Fibroblast of the aortic adventitia (primary cell): ENCODE data around the gene ARL5A. TPM values are rescaled to one million over a fixed set of nuclear protein-coding genes. Genes with fewer than 3 reads are reported as not detected.

ENCODE experiments used
- DNase-seq: peaks from one replicate; pipeline ENCODE4 v3.0.0-alpha.2; 2010; ENCODE audit warnings: low read depth
- H3K4me3 ChIP-seq: 2 replicates; pipeline ENCODE4 v1.5.1; 2011; ENCODE audit warnings: low read depth, mild to moderate bottlenecking, control low read depth, low read length, moderate library complexity
- total RNA-seq: library from RNA; depleted of rRNA; stranded (reverse); fragments of >200 nt; gene quantifications from 2 replicates; pipeline ENCODE4 v1.2.3, GENCODE V29; 2012; ENCODE audit warnings: low replicate concordance
- TF ChIP-seq, protein P1 (sequence below): IDR thresholded peaks from 2 replicates; pipeline ENCODE4 v1.5.1; 2011; ENCODE audit warnings: mild to moderate bottlenecking, low read length, control low read depth, inconsistent platforms; ENCODE audit not compliant: insufficient read depth

ARL5A gene
- total RNA-seq, 1 donor, result 45.6 TPM

DNA sequence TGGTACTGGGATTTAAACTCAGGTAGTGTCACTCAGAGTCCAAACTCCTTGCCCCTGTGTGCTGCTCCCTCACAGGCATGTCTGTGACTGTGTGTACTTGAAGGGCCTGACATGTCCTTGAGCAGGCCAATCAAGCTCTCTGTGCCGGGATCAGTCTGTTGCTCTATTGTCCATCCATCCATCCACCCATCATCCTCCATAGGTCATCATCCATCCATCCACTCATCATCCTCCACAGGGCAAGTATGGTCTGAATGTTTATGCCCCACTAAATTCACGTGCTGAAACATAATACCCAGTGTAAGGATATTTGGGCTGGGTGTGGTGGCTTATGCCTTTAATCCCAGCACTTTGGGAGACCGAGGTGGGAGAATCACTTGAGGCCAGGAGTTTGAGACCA is 69.5 kb downstream of the ARL5A start:
- DNase-seq, result no peak
- TF ChIP-seq, protein P1, sequence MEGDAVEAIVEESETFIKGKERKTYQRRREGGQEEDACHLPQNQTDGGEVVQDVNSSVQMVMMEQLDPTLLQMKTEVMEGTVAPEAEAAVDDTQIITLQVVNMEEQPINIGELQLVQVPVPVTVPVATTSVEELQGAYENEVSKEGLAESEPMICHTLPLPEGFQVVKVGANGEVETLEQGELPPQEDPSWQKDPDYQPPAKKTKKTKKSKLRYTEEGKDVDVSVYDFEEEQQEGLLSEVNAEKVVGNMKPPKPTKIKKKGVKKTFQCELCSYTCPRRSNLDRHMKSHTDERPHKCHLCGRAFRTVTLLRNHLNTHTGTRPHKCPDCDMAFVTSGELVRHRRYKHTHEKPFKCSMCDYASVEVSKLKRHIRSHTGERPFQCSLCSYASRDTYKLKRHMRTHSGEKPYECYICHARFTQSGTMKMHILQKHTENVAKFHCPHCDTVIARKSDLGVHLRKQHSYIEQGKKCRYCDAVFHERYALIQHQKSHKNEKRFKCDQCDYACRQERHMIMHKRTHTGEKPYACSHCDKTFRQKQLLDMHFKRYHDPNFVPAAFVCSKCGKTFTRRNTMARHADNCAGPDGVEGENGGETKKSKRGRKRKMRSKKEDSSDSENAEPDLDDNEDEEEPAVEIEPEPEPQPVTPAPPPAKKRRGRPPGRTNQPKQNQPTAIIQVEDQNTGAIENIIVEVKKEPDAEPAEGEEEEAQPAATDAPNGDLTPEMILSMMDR, result no peak

DNA sequence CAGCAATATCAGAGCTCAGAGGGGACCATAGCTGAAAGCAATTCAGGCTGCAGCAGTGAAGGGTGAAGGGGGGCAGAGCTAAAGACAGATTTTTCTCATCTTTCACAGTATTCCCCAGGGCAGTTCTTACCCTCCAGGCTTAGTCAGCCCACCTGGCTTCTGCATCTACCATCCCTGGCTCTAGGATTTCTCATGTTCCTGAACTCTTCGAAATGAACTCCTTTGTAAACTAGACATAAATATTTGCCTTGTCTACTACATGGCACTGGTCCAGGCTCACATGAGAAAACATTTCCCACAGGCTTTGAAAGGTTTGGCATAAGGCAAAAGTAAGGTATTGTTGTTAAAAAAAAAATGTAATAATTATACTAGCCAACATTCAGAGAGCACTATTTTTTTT is 70.4 kb downstream of the ARL5A start:
- no peak for DNase-seq
- TF ChIP-seq, protein P1, result no peak
- no peak overlapping the region for H3K4me3 ChIP-seq

More for the DNA sequence above, 69.5 kb downstream of the ARL5A start:
- H3K4me3 ChIP-seq, result no peak overlapping the region

DNA sequence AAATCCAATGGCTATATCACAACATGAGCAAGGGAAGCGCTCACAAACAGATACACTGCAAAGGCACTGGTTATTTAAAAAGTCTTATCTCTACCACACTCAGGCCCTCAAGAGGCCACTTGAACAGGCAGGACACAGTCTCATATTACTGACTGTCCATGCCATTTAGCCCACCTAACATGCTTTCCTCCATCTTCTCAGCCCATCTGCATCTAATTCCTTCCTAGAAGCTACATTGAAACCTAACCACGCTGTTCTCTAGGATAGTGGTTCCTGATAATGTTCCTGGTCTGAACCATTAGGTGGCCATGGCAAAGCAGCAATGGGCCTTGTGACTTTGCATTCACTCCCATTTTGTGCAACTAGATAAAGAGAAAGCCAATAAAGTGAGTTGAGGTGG is 71.4 kb downstream of the ARL5A start:
- no peak overlapping the region for H3K4me3 ChIP-seq
- DNase-seq, result no peak
- TF ChIP-seq, protein P1, result no peak

DNA sequence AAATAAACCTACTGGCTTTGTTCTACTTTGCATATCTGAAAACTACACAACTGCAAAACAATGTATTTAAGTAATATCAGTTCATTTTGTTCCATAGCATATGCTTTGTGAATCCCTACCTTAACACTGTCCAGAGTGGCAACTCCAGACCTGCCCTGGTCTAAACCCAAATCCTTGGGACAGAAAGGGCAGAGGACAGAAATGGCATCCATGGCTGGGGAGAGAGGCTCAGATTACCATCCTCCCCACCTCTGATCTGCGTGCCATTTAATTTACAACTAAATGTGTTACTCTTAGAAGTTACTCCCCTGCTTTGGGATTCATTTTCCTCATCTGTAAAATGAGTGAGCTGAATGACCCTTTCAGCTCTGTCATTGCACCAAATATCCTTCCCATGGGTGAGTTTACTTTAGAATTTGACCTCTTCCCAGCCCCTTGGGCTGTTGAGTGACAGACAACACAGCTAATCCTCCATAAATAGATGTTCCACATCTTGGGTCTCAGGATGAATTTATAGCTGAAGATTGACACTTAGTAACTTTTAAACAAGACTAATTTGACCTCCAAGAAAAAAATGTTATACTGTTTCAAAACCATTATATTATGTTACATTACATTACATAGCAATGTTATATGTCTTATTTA is 73.8 kb downstream of the ARL5A start:
- H3K4me3 ChIP-seq, result no peak overlapping the region
- TF ChIP-seq, protein P1, result no peak
- no peak for DNase-seq

DNA sequence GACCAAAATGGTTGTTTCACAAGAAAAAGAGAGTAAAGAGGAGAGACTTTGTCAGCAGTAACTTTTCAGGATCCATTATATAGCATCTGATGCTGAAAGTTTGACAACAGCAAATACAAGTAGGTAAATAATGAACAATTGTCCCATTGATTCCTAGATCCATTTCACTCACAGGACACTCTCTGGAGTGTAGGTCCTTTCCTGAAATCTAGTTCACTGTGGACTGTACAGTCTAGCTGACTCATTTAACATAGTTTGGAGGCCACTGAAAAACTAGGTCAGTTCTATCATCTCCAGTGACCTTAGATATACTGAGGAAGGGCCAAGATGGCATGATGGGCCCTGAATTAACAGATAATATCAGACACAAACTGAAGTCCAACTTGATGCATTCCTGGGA is 74.7 kb downstream of the ARL5A start:
- TF ChIP-seq, protein P1, result no peak
- no peak overlapping the region for H3K4me3 ChIP-seq
- no peak for DNase-seq

Other genes with a start within 250 kb of the ARL5A start
- 0.27 and 0.41 TPM in 2 replicates for gene NEB, start 93.9 kb downstream of the ARL5A start, total RNA-seq